DND-41 (cell line): ENCODE measurements around the gene NPFFR1.
"Not testable (repeated sequence)": the region's sequence is repeated elsewhere in the genome, so short reads cannot be mapped to it uniquely, and the experiment has no call there.

ENCODE experiments used
- ATAC-seq: fragments of 200-7000 bp; cut with Tn5 transposase; 3 replicates; pipeline ENCODE4 v1.9.1; 2021; ENCODE audit warnings: low read depth; ENCODE audit not compliant: insufficient read depth
- DNase-seq: peaks from one replicate; pipeline ENCODE4 v3.0.0-alpha.2; 2020
- H2AFZ ChIP-seq: 2 replicates; pipeline ENCODE4 v1.6.0; 2012; ENCODE audit warnings: low read depth, low read length
- H3K27ac ChIP-seq: 2 replicates; pipeline ENCODE4 v1.5.1; 2012; ENCODE audit warnings: low read length, inconsistent platforms
- H3K27me3 ChIP-seq: fragments of 200-600 bp; sonication (generic); 2 replicates; pipeline ENCODE4 v1.6.0; 2012; ENCODE audit warnings: low read length, mild to moderate bottlenecking, inconsistent platforms; ENCODE audit not compliant: insufficient read depth, poor library complexity
- H3K36me3 ChIP-seq: 2 replicates; pipeline ENCODE4 v1.5.1; 2012; ENCODE audit warnings: low read length, inconsistent platforms; ENCODE audit not compliant: insufficient read depth
- H3K4me1 ChIP-seq: 2 replicates; pipeline ENCODE4 v1.5.1; 2012; ENCODE audit warnings: mild to moderate bottlenecking, low read length; ENCODE audit not compliant: insufficient read depth
- H3K4me2 ChIP-seq: 2 replicates; pipeline ENCODE4 v1.6.0; 2012; ENCODE audit warnings: mild to moderate bottlenecking, moderate library complexity, low read length, inconsistent platforms; ENCODE audit not compliant: insufficient read depth
- H3K4me3 ChIP-seq, 2 experiments: fragments of 200-600 bp in 1 of 2; shearing (Covaris generic) in 1 of 2; 2 replicates each; pipeline ENCODE4 v1.5.1; 2012 to 2016; ENCODE audit warnings: inconsistent platforms in 2 of 2, low read length in 2 of 2, mild to moderate bottlenecking in 2 of 2, low read depth in 1 of 2, moderate library complexity in 1 of 2
- H3K79me2 ChIP-seq: 2 replicates; pipeline ENCODE4 v1.6.0; 2012; ENCODE audit warnings: low read length, inconsistent platforms; ENCODE audit not compliant: insufficient read depth
- H3K9ac ChIP-seq: 2 replicates; pipeline ENCODE4 v1.6.0; 2012; ENCODE audit warnings: low read depth, mild to moderate bottlenecking, inconsistent platforms, low read length, moderate library complexity
- H3K9me3 ChIP-seq: 2 replicates; pipeline ENCODE4 v1.5.1; 2012; ENCODE audit warnings: low read length, moderate library complexity, mild to moderate bottlenecking, inconsistent platforms; ENCODE audit not compliant: insufficient read depth, severe bottlenecking
- H4K20me1 ChIP-seq: 2 replicates; pipeline ENCODE4 v1.6.0; 2012; ENCODE audit warnings: low read length; ENCODE audit not compliant: insufficient read depth
- CTCF ChIP-seq: IDR thresholded peaks from 2 replicates; pipeline ENCODE4 v1.5.1; 2012; ENCODE audit warnings: borderline replicate concordance, low read length, moderate library complexity, mild to moderate bottlenecking; ENCODE audit not compliant: poor library complexity, severe bottlenecking; ENCODE audit errors: extremely low read depth
- EZH2 ChIP-seq: IDR thresholded peaks from 3 replicates; pipeline ENCODE4 v1.6.1; 2012; ENCODE audit warnings: borderline replicate concordance, low read depth, mild to moderate bottlenecking, moderate library complexity, low read length, inconsistent platforms; ENCODE audit not compliant: severe bottlenecking

NPFFR1 gene

GRCh38 chr10:70227548-70228320 is 56.1 kb downstream of the NPFFR1 start:
- no peaks in the 10 kb centered on the region for H3K27me3 ChIP-seq
- peak overlapping the region; percentile 91; the same call in 1 of the 2 replicates for H3K4me2 ChIP-seq
- no peak for DNase-seq
- no peak overlapping the region for H3K27ac ChIP-seq
- H3K9ac ChIP-seq, result no peak overlapping the region
- no peak overlapping the region for H2AFZ ChIP-seq
- no peak for TF ChIP-seq CTCF
- no peak for TF ChIP-seq EZH2
- H3K4me3 ChIP-seq, result no peak overlapping the region
- peaks cover 59% of the 10 kb centered on the region for H4K20me1 ChIP-seq
- peaks cover 61% of the 10 kb centered on the region for H3K36me3 ChIP-seq
- no peaks in the 10 kb centered on the region for H3K9me3 ChIP-seq
- ATAC-seq, result no peak
- H3K4me1 ChIP-seq, result peaks cover 44% of the 10 kb centered on the region
- peaks cover 98% of the 10 kb centered on the region for H3K79me2 ChIP-seq

DNA sequence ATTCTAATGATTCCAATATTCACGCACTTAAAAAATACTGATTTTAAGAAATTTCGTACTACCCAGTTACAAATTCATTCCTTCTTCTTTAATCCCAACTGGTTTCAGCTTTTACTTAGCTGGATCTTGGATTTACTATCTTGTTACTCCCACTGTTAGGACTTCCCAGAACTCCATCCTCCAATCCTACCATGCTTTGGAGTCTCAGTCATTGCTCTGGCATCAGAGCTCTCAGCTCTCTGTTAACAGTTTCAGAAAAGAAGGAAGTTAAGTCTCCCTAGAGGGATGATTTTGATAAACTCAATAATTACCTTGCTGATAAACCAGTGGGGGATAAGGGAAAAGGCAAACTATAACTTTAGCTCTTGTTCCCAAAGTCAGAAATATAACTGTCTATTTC is 60.1 kb downstream of the NPFFR1 start:
- no peak overlapping the region for H3K27ac ChIP-seq
- no peak overlapping the region for H3K4me3 ChIP-seq
- DNase-seq (no peak), ATAC-seq (no peak)
- H3K79me2 ChIP-seq, result peaks cover 82% of the 10 kb centered on the region
- H3K9ac ChIP-seq, result no peak overlapping the region
- no peaks in the 10 kb centered on the region for H3K27me3 ChIP-seq
- H3K4me1 ChIP-seq, result peaks cover 8% of the 10 kb centered on the region; the same call in 1 of the 2 replicates
- TF ChIP-seq CTCF (no peak), EZH2 (no peak)
- no peak overlapping the region for H2AFZ ChIP-seq
- no peak overlapping the region for H3K4me2 ChIP-seq
- H4K20me1 ChIP-seq, result peaks cover 38% of the 10 kb centered on the region; the same call in 1 of the 2 replicates
- no peaks in the 10 kb centered on the region for H3K9me3 ChIP-seq
- peaks cover 50% of the 10 kb centered on the region for H3K36me3 ChIP-seq

GRCh38 chr10:70222811-70223447 is 60.9 kb downstream of the NPFFR1 start:
- Histone ChIP-seq H3K79me2 (peaks cover 80% of the 10 kb centered on the region), H3K36me3 (peaks cover 50% of the 10 kb centered on the region), H4K20me1 (peaks cover 30% of the 10 kb centered on the region; the same call in 1 of the 2 replicates)
- not testable (repeated sequence) for H3K4me2 ChIP-seq, H3K9me3 ChIP-seq, H3K4me1 ChIP-seq, H3K9ac ChIP-seq, H3K4me3 ChIP-seq, H3K27me3 ChIP-seq, H2AFZ ChIP-seq, H3K27ac ChIP-seq, ATAC-seq, DNase-seq

- Histone ChIP-seq H3K27me3 (no peaks in the 10 kb centered on the region), H3K79me2 (peaks cover 74% of the 10 kb centered on the region), H3K4me1 (peaks cover 5% of the 10 kb centered on the region; the same call in 1 of the 2 replicates), H3K4me2 (no peak overlapping the region), H3K9ac (no peak overlapping the region), H4K20me1 (peaks cover 28% of the 10 kb centered on the region; the same call in 1 of the 2 replicates), H3K36me3 (peaks cover 51% of the 10 kb centered on the region), H2AFZ (no peak overlapping the region), H3K4me3 (no peak overlapping the region), H3K9me3 (no peaks in the 10 kb centered on the region), H3K27ac (no peak overlapping the region)
- ATAC-seq (no peak), DNase-seq (no peak)
- TF ChIP-seq EZH2, result no peak
- no peak for TF ChIP-seq CTCF
Measured at GRCh38 chr10:70222340-70222794, 61.4 kb downstream of the NPFFR1 start.
